Measurements from ENCODE around the gene UCK1.
A peak's percentile ranks its signal among the peaks of the same experiment; 100 is the strongest.
"Not testable (repeated sequence)": the region's sequence is repeated elsewhere in the genome, so short reads cannot be mapped to it uniquely, and the experiment has no call there.

Gene UCK1

GRCh38 chr9:131523086-131523388, 8.0 kb downstream of the UCK1 start:
- DNase-seq: no peak

- no peak for DNase-seq
Observed at GRCh38 chr9:131522257-131523085, 8.6 kb downstream of the UCK1 start.

GRCh38 chr9:131521822-131522221, 9.2 kb downstream of the UCK1 start:
- DNase-seq: no peak

GRCh38 chr9:131521203-131521602, 9.9 kb downstream of the UCK1 start:
- no peak for DNase-seq

GRCh38 chr9:131520503-131520902, 10.6 kb downstream of the UCK1 start:
- DNase-seq: no peak

GRCh38 chr9:131518553-131518952, 12.5 kb downstream of the UCK1 start:
- DNase-seq: no peak

GRCh38 chr9:131517761-131518190, 13.3 kb downstream of the UCK1 start:
- no peak for DNase-seq

GRCh38 chr9:131516930-131517329, 14.1 kb downstream of the UCK1 start:
- DNase-seq: no peak

- no peak for DNase-seq
Observed at GRCh38 chr9:131516100-131516499, 15.0 kb downstream of the UCK1 start.

- not testable (repeated sequence) for DNase-seq
Observed at GRCh38 chr9:131515559-131516031, 15.5 kb downstream of the UCK1 start.

GRCh38 chr9:131513177-131513576, 17.9 kb downstream of the UCK1 start:
- no peak for DNase-seq

GRCh38 chr9:131511880-131512279, 19.2 kb downstream of the UCK1 start:
- DNase-seq: no peak

- no peak for DNase-seq
Observed at GRCh38 chr9:131511416-131511815, 19.6 kb downstream of the UCK1 start.

- no peak for DNase-seq
Observed at GRCh38 chr9:131505012-131505411, 26.1 kb downstream of the UCK1 start.

- peak; percentile 15 for DNase-seq
Observed at GRCh38 chr9:131503626-131504465, 27.2 kb downstream of the UCK1 start.

- DNase-seq: peak; percentile 85
Observed at GRCh38 chr9:131502781-131503625, 28.1 kb downstream of the UCK1 start, which contains the start of gene POMT1. TSS of gene POMT1 (plus strand) at chr9:131502918. CDS start at chr9:131504219, 1,301 bp downstream.

- peak; percentile 29 for DNase-seq
Observed at GRCh38 chr9:131500939-131501541, 30.0 kb downstream of the UCK1 start.

GRCh38 chr9:131500377-131500776, 30.7 kb downstream of the UCK1 start:
- DNase-seq: peak; percentile 37

GRCh38 chr9:131499254-131499767, 31.8 kb downstream of the UCK1 start:
- no peak for DNase-seq

- no peak for DNase-seq
Observed at GRCh38 chr9:131496844-131497405, 34.1 kb downstream of the UCK1 start.

- DNase-seq: no peak
Observed at GRCh38 chr9:131495785-131496184, 35.3 kb downstream of the UCK1 start.
